GM18873 (cell line): ENCODE data around the gene AHCY.
"Not testable (repeated sequence)": the region's sequence is repeated elsewhere in the genome, so short reads cannot be mapped to it uniquely, and the experiment has no call there.

Experiments used
- ATAC-seq: cut with Tn5 transposase; IDR thresholded peaks from one replicate; pipeline ENCODE4 v1.9.1; 2021; ENCODE audit warnings: mild to moderate bottlenecking, moderate library complexity, moderate number of reproducible peaks; ENCODE audit not compliant: unreplicated experiment, low FRiP score

AHCY gene

GRCh38 chr20:34328207-34328606, 25.1 kb upstream of the AHCY start:
- ATAC-seq = not testable (repeated sequence)

GRCh38 chr20:34324541-34324940, 21.4 kb upstream of the AHCY start:
- no peak for ATAC-seq

GRCh38 chr20:34322267-34323105, 19.3 kb upstream of the AHCY start:
- ATAC-seq = no peak

GRCh38 chr20:34320861-34321260, 17.7 kb upstream of the AHCY start:
- no peak for ATAC-seq

GRCh38 chr20:34318609-34319443, 15.7 kb upstream of the AHCY start:
- ATAC-seq = no peak

GRCh38 chr20:34316196-34316814, 13.2 kb upstream of the AHCY start:
- no peak for ATAC-seq

- no peak for ATAC-seq
These were observed 12.1 kb upstream of the AHCY start for GRCh38 chr20:34315236-34315635.

- ATAC-seq = no peak
These were observed 9.5 kb upstream of the AHCY start for GRCh38 chr20:34312544-34313217.

- no peak for ATAC-seq
These were observed 8.9 kb upstream of the AHCY start for GRCh38 chr20:34312024-34312460.

GRCh38 chr20:34311118-34312023, 8.2 kb upstream of the AHCY start:
- no peak for ATAC-seq

- ATAC-seq = no peak
These were observed 7.4 kb upstream of the AHCY start for GRCh38 chr20:34310481-34311117.

GRCh38 chr20:34309691-34310090, 6.5 kb upstream of the AHCY start:
- no peak for ATAC-seq

GRCh38 chr20:34305333-34306230, 2.4 kb upstream of the AHCY start:
- no peak for ATAC-seq

- no peak for ATAC-seq
These were observed 838 bp downstream of the AHCY start for GRCh38 chr20:34302312-34302722.

- no peak for ATAC-seq
These were observed 1.4 kb downstream of the AHCY start for GRCh38 chr20:34301587-34302311.

GRCh38 chr20:34300809-34301586, 2.2 kb downstream of the AHCY start:
- no peak for ATAC-seq
